ENCODE data around the gene MAP3K7. TPM values are rescaled to one million over a fixed set of nuclear protein-coding genes. Genes with fewer than 3 reads are reported as not detected.

Gene MAP3K7
- total and polyA plus RNA-seq, 2 of the 13 experiments (the other 11 are each of a cell fraction or from before 2014, with no cell fraction given), result 24.1 to 24.4 TPM

- no peak overlapping the region for H3K4me2 ChIP-seq (ENCODE audit: low read depth, low read length)
- H3K4me3 ChIP-seq (replicated peaks in 1 of 3; ENCODE audit: insufficient read depth in 1 of 3, low read depth in 2 of 3, low read length in 3 of 3), result no peak overlapping the region
- H3K27me3 ChIP-seq (ENCODE audit: control insufficient read depth in 1 of 2, insufficient read depth in 2 of 2, low read length in 2 of 2), result no peaks in the 10 kb centered on the region
- no peaks in the 10 kb centered on the region for H3K9me3 ChIP-seq (ENCODE audit: low read length)
- H4K20me1 ChIP-seq (ENCODE audit: insufficient read depth, low read length), result no peaks in the 10 kb centered on the region
- no peaks in the 10 kb centered on the region for H3K79me2 ChIP-seq (ENCODE audit: insufficient read depth, low read length)
- H2AFZ ChIP-seq (ENCODE audit: low read length), result no peak overlapping the region
- TF ChIP-seq ZNF556 (CRISPR knock-in tag; IDR thresholded peaks at IDR 0.05; ENCODE audit: borderline replicate concordance) (no peak), MAFK (conservative IDR thresholded peaks at IDR 0.05 in 1 of 2, IDR thresholded peaks at IDR 0.05 in 1 of 2; ENCODE audit: low read length in 2 of 2) (peak; percentile 75 to 86), CBX1 (IDR thresholded peaks at IDR 0.05; ENCODE audit: low read depth) (no peak), MAFF (IDR thresholded peaks at IDR 0.05; ENCODE audit: low read depth, low read length) (peak; percentile 84)
- FAIRE-seq (no peak), DNase-seq (ENCODE audit: low spot score) (no peak), ATAC-seq (no peak)
- no peak overlapping the region for H3K27ac ChIP-seq (ENCODE audit: extremely low read length, insufficient read depth, low read length)
- WGBS (ENCODE audit: low lambda C conversion rate), result 94% methylated on average over 1 of the region's 1 CpG
- intact Hi-C loops (cut with micrococcal nuclease; ENCODE audit: unreplicated experiment) (no loop called here), in situ Hi-C loops (cut with HindIII; ENCODE audit: extremely low pct_ligation_motif_present, low pct_unique_long_range_greater_than_20kb) (no loop called here)
- peaks cover 1 to 30% of the 10 kb centered on the region in 2 experiments; a peak in 2 of 5 replicates for H3K36me3 ChIP-seq (replicated peaks in 1 of 2; ENCODE audit: control insufficient read depth in 1 of 2, insufficient read depth in 2 of 2, low read length in 2 of 2)
- ChIA-PET CTCF (ENCODE audit: low intra/inter-chr PET ratio, low total read pairs) (no interaction called here), POLR2A (no interaction called here)
- H3K9ac ChIP-seq (ENCODE audit: insufficient read depth, low read depth, low read length), result no peak overlapping the region
- BruUV-seq (replicated peaks), result no TSS peak
- H3K4me1 ChIP-seq (ENCODE audit: insufficient read depth, low read length), result no peaks in the 10 kb centered on the region
These were observed 64.9 kb downstream of the MAP3K7 start for GRCh38 chr6:90521955-90522354.

GRCh38 chr6:90516074-90516660 is 70.7 kb downstream of the MAP3K7 start:
- peaks cover under 1 to 36% of the 10 kb centered on the region in 2 experiments; a peak in 2 of 5 replicates for H3K36me3 ChIP-seq (replicated peaks in 1 of 2; ENCODE audit: control insufficient read depth in 1 of 2, insufficient read depth in 2 of 2, low read length in 2 of 2)
- no peaks in the 10 kb centered on the region for H3K4me1 ChIP-seq (ENCODE audit: insufficient read depth, low read length)
- no peaks in the 10 kb centered on the region for H3K27me3 ChIP-seq (ENCODE audit: control insufficient read depth in 1 of 2, insufficient read depth in 2 of 2, low read length in 2 of 2)
- H3K4me2 ChIP-seq (ENCODE audit: low read depth, low read length), result no peak overlapping the region
- no peak for DNase-seq (ENCODE audit: low spot score)
- WGBS (ENCODE audit: low lambda C conversion rate), result 94% methylated on average over 6 of the region's 6 CpGs
- no peaks in the 10 kb centered on the region for H3K79me2 ChIP-seq (ENCODE audit: insufficient read depth, low read length)
- POLR2A ChIA-PET, result no interaction called here
- intact Hi-C loops (cut with micrococcal nuclease; ENCODE audit: unreplicated experiment), result no loop called here
- in situ Hi-C loops (cut with HindIII; ENCODE audit: extremely low pct_ligation_motif_present, low pct_unique_long_range_greater_than_20kb), result no loop called here
- TSS peak; percentile 42 for BruUV-seq (replicated peaks)
- no peak overlapping the region for H3K9ac ChIP-seq (ENCODE audit: insufficient read depth, low read depth, low read length)
- no peak overlapping the region for H3K4me3 ChIP-seq (replicated peaks in 1 of 3; ENCODE audit: insufficient read depth in 1 of 3, low read depth in 2 of 3, low read length in 3 of 3)
- no peak for ATAC-seq
- CTCF ChIA-PET (ENCODE audit: low intra/inter-chr PET ratio, low total read pairs), result no interaction called here
- H3K9me3 ChIP-seq (ENCODE audit: low read length), result no peaks in the 10 kb centered on the region
- no peak overlapping the region for H3K27ac ChIP-seq (ENCODE audit: extremely low read length, insufficient read depth, low read length)
- H2AFZ ChIP-seq (ENCODE audit: low read length), result no peak overlapping the region
- no peak for FAIRE-seq
- no peaks in the 10 kb centered on the region for H4K20me1 ChIP-seq (ENCODE audit: insufficient read depth, low read length)
- TF ChIP-seq TARDBP (CRISPR knock-in tag; IDR thresholded peaks at IDR 0.05) (no peak), SMAD9 (CRISPR knock-in tag; IDR thresholded peaks at IDR 0.05) (no peak), ZNF224 (CRISPR knock-in tag; IDR thresholded peaks at IDR 0.05) (no peak), MNT (IDR thresholded peaks at IDR 0.05) (no peak), ARNT (IDR thresholded peaks at IDR 0.05) (no peak), MBD4 (IDR thresholded peaks at IDR 0.05; ENCODE audit: borderline replicate concordance, low read length) (no peak), NFIB (CRISPR knock-in tag; IDR thresholded peaks at IDR 0.05; ENCODE audit: borderline replicate concordance) (no peak), ZNF234 (CRISPR knock-in tag; conservative IDR thresholded peaks at IDR 0.05) (no peak), NBN (conservative IDR thresholded peaks at IDR 0.05) (no peak), NKX3-1 (CRISPR knock-in tag; IDR thresholded peaks at IDR 0.05) (no peak), ZNF317 (CRISPR knock-in tag; IDR thresholded peaks at IDR 0.05) (no peak), TBL1XR1 (IDR thresholded peaks at IDR 0.05; ENCODE audit: borderline replicate concordance, low read length, partially characterized antibody) (no peak), MYPOP (CRISPR knock-in tag; IDR thresholded peaks at IDR 0.05) (no peak), RELA (CRISPR knock-in tag; IDR thresholded peaks at IDR 0.05) (no peak), ZNF44 (CRISPR knock-in tag; IDR thresholded peaks at IDR 0.05) (no peak), ONECUT2 (CRISPR knock-in tag; IDR thresholded peaks at IDR 0.05) (no peak)
